22Rv1 (cell line): Measurements from ENCODE around the gene KIF3A.

Experiments
- H3K27ac ChIP-seq: fragments of 450-650 bp; 2 replicates; pipeline ENCODE4 v1.5.1; 2017
- ZFX ChIP-seq: fragments of 450-650 bp; IDR thresholded peaks from 2 replicates; pipeline ENCODE4 v1.6.1; 2017; ENCODE audit warnings: antibody characterized with exemption, borderline replicate concordance
- TF ChIP-seq, protein P1 (sequence below): fragments of 450-650 bp; IDR thresholded peaks from 2 replicates; pipeline ENCODE4 v1.5.1; 2017; ENCODE audit warnings: mild to moderate bottlenecking

The KIF3A gene

DNA sequence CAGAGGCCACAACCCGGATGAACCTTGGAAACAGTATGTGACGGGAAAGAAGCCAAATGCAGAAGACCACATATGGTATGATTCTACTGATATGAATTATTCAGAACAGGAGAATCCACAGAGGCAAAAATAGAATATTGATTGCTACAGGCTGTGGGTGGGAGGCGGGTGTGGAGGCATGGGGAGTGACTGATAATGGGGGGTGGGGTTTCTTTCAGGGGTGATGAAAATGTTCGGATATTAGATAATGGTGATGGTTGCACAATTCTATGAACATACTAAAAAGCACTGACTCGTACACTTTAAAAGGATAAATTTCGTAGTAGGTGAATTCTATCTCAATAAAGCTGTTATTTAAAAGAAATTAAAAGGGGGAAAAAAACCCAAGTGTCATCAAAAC is 52.9 kb downstream of the KIF3A start:
- no peak overlapping the region for H3K27ac ChIP-seq
- no peak for TF ChIP-seq ZFX
- TF ChIP-seq, protein P1, sequence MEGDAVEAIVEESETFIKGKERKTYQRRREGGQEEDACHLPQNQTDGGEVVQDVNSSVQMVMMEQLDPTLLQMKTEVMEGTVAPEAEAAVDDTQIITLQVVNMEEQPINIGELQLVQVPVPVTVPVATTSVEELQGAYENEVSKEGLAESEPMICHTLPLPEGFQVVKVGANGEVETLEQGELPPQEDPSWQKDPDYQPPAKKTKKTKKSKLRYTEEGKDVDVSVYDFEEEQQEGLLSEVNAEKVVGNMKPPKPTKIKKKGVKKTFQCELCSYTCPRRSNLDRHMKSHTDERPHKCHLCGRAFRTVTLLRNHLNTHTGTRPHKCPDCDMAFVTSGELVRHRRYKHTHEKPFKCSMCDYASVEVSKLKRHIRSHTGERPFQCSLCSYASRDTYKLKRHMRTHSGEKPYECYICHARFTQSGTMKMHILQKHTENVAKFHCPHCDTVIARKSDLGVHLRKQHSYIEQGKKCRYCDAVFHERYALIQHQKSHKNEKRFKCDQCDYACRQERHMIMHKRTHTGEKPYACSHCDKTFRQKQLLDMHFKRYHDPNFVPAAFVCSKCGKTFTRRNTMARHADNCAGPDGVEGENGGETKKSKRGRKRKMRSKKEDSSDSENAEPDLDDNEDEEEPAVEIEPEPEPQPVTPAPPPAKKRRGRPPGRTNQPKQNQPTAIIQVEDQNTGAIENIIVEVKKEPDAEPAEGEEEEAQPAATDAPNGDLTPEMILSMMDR, result no peak

DNA sequence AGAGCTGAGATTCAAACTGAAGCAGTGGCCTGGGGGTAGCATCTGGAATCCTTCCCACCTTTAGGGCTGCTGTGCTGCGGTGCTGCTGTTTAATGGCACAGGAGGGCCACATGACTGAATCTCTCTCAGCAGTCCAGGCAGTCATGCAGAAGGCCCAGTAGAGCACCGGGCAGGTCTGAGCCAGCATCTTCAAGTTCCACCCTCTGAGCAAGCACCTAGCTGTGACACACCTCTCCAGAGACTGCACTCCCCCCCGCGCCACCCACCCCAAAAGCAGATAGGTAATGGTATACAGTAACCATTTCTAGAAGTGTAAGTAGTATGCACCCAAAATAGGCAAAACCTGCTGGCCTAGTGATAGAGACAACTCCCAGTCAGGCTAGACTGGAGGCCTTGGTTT is 55.4 kb downstream of the KIF3A start:
- TF ChIP-seq, protein P1, result no peak
- H3K27ac ChIP-seq, result no peak overlapping the region

DNA sequence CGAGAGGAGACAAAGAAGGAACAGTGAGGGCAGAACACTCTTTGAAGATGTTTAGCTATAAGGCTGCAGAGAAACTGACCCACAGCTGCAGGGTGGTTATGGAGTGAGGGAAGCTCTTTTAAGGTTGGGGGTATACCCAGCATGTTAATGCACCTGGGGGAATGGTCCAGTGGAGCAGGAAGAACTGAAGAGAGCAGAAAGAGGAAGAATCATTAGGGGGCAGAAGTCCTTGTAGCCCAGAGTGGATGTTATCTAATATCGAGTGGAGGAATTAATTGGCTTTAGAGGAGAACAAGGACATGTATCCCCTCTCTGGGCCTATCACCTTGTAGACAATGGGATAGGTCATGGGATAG is 55.9 kb downstream of the KIF3A start:
- no peak overlapping the region for H3K27ac ChIP-seq
- no peak for TF ChIP-seq ZFX
- TF ChIP-seq, protein P1, result no peak

DNA sequence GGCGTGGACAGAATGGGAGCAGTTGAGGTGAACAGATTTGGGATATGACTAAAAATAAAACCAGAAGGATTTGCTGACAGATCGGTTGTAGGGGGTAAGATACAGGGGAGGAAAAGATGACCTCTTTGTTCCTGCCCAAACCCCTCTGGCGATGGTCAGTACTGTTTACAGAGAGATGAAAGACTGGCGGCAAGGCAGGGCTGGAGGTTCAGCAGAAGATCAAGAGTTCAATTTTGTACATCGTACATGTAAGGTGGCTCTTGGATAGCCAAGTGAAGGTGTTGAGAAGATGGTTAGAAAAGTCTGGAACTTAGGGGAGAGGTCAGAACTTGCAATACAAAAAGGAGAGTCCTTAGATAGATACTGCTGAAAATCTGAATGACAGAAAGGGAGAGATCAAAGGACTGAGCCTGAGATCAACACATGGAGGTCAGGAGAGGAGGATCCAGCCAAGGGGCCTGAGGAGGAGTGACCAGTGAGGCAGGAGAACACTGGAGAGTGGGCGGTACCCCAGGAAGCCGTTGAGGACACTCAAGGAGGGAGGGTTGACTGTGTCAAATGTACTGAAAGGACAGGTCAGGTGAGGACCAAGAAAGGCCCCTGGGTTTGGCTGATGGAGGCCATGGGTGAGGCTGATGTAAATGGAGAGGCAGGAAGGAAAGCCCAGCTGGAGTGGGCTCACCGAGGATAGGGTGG is 56.4 kb downstream of the KIF3A start:
- H3K27ac ChIP-seq, result no peak overlapping the region
- TF ChIP-seq ZFX, result no peak
- TF ChIP-seq, protein P1, result no peak

DNA sequence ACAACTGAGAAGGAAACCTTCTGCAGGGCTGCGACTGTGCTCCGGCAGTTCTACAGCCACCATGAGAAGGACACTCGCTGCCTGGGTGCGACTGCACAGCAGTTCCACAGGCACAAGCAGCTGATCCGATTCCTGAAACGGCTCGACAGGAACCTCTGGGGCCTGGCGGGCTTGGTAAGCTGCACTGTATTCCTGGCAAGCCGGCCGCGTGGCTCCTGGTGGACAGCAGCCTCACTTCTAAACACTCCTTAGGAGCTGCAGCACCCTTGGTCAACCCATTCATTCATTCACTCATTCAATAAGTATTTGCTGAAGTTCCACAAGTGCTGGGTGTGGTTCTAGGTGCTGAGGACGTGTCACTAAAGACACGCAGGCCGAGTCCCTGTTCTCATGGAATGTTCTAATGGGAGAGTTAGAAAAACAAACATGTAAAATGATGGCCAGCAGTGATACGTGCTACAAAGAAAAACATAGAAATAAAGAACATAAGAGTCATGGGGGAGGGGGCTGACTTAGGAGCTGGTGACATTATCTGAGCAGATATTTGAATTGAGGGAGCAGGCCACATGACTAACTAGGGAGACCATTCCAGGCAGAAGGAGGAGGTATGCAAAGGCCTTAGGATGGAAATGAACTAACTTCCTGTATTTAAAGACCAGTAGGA is 57.5 kb downstream of the KIF3A start:
- H3K27ac ChIP-seq, result no peak overlapping the region
- TF ChIP-seq, protein P1, result no peak
- TF ChIP-seq ZFX, result no peak

GRCh38 chr5:132679166-132679565 is 58.2 kb downstream of the KIF3A start:
- H3K27ac ChIP-seq, result no peak overlapping the region
- TF ChIP-seq, protein P1, result no peak
- no peak for TF ChIP-seq ZFX

GRCh38 chr5:132678735-132679134 is 58.6 kb downstream of the KIF3A start:
- TF ChIP-seq ZFX, result no peak
- TF ChIP-seq, protein P1, result no peak

More at GRCh38 chr5:132678735-132679134, 58.6 kb downstream of the KIF3A start:
- no peak overlapping the region for H3K27ac ChIP-seq
